K562 (cell line): ENCODE results near the gene DLX2. TPM values are rescaled to one million over a fixed set of nuclear protein-coding genes. Genes with fewer than 3 reads are reported as not detected.
A peak's percentile ranks its signal among the peaks of the same experiment; 100 is the strongest.

Experiments
- ATF1 ChIP-seq, 2 experiments: fragments of 450-650 bp in 1 of 2; IDR thresholded peaks; 2 replicates each; pipeline ENCODE4 v1.6.1; 2016; ENCODE audit warnings: missing compliant biosample characterization in 1 of 2, missing genetic modification characterization in 1 of 2
- BRCA1 ChIP-seq, 2 experiments: fragments of 450-650 bp in 1 of 2; sonication (generic) in 1 of 2; formaldehyde crosslinking in 1 of 2; IDR thresholded peaks; 2 replicates each; pipeline versions ENCODE4 v1.5.0 to v1.6.1; 2017 to 2020; ENCODE audit warnings: mild to moderate bottlenecking in 1 of 2, missing genetic modification reagents in 1 of 2
- BRD9 ChIP-seq: fragments of 450-650 bp; IDR thresholded peaks from 2 replicates; pipeline ENCODE4 v1.6.1; 2018; ENCODE audit warnings: low read depth; ENCODE audit not compliant: partially characterized antibody
- CGGBP1 ChIP-seq: fragments of 250-450 bp; sonication (Bioruptor Pico); IDR thresholded peaks from 2 replicates; pipeline ENCODE4 v1.9.0; 2021; ENCODE audit warnings: mild to moderate bottlenecking
- FOXP1 ChIP-seq: sonication (generic); formaldehyde crosslinking; IDR thresholded peaks from 2 replicates; pipeline ENCODE4 v1.8.0; 2022; ENCODE audit warnings: mild to moderate bottlenecking, missing genetic modification reagents
- HCFC1 ChIP-seq: IDR thresholded peaks from 2 replicates; pipeline ENCODE4 v1.6.1; 2012; ENCODE audit warnings: low read depth, low read length, improper control_type of control experiment
- NR4A1 ChIP-seq, 2 experiments: fragments of 250-450 bp in 1 of 2; fragments of 450-650 bp in 1 of 2; sonication (Bioruptor Pico) in 1 of 2; IDR thresholded peaks; 2 replicates each; pipeline versions ENCODE4 v1.4.0 to v1.6.1; 2016 to 2020; ENCODE audit warnings: mild to moderate bottlenecking in 2 of 2, missing compliant biosample characterization in 1 of 2, missing genetic modification characterization in 1 of 2, moderate library complexity in 1 of 2
- PHF20 ChIP-seq: fragments of 450-650 bp; IDR thresholded peaks from 2 replicates; pipeline ENCODE4 v1.6.1; 2018; ENCODE audit not compliant: partially characterized antibody
- TSC22D4 ChIP-seq: fragments of 450-650 bp; IDR thresholded peaks from 2 replicates; pipeline ENCODE4 v1.6.1; 2016; ENCODE audit warnings: missing genetic modification characterization, missing biosample characterization, control low read depth
- ZBTB9 ChIP-seq: fragments of 450-650 bp; formaldehyde crosslinking; IDR thresholded peaks from 2 replicates; pipeline ENCODE4 v1.4.0; 2020; ENCODE audit warnings: mild to moderate bottlenecking, moderate library complexity
- ZFP1 ChIP-seq: fragments of 450-650 bp; formaldehyde crosslinking; IDR thresholded peaks from 2 replicates; pipeline ENCODE4 v1.4.0; 2020; ENCODE audit warnings: mild to moderate bottlenecking, mixed read lengths
- ZNF512 ChIP-seq: IDR thresholded peaks from 2 replicates; pipeline ENCODE4 v1.6.1; 2016; ENCODE audit warnings: missing genetic modification characterization, missing compliant biosample characterization
- polyA plus RNA-seq, 8 experiments: library from polyadenylated mRNA; depleted of rRNA in 4 of 8; stranded (reverse) in 5 of 8; unstranded in 3 of 8; fragments of >200 nt; fragmentation: Nextera tagmentation in 2 of 8; fragmentation: Illumina TruSeq in 1 of 8; extraction: Ambion mirVana in 2 of 8; extraction: Trizol in 1 of 8; gene quantifications; 2 replicates each; pipeline versions ENCODE4 v1.2.1 to v1.2.3, GENCODE V29; 2011 to 2014; ENCODE audit warnings: inconsistent platforms in 1 of 8, missing spikeins in 1 of 8
- total RNA-seq, 7 experiments: library from RNA; depleted of rRNA in 6 of 7; stranded (reverse); fragments of >200 nt in 6 of 7; fragmentation: Illumina TruSeq in 2 of 7; extraction: Trizol in 2 of 7; gene quantifications; 2 replicates each; pipeline versions ENCODE4 v1.2.1 to v1.2.3, GENCODE V29; 2011 to 2021; ENCODE audit warnings: low replicate concordance in 1 of 7
- TF ChIP-seq, protein P1 (sequence below): fragments of 450-650 bp; IDR thresholded peaks from 2 replicates; pipeline ENCODE4 v1.6.1; 2016; ENCODE audit warnings: low read depth
- TF ChIP-seq, protein P2 (sequence below): IDR thresholded peaks from 3 replicates; pipeline ENCODE4 v1.6.1; 2011; ENCODE audit warnings: borderline replicate concordance, mild to moderate bottlenecking; ENCODE audit not compliant: insufficient read length, insufficient read depth

DLX2 gene
- total and polyA plus RNA-seq, 9 of the 15 experiments (the other 6 are each of a cell fraction or from before 2014, with no cell fraction given), result 0.14 to 4.3 (median 0.86) TPM

DNA sequence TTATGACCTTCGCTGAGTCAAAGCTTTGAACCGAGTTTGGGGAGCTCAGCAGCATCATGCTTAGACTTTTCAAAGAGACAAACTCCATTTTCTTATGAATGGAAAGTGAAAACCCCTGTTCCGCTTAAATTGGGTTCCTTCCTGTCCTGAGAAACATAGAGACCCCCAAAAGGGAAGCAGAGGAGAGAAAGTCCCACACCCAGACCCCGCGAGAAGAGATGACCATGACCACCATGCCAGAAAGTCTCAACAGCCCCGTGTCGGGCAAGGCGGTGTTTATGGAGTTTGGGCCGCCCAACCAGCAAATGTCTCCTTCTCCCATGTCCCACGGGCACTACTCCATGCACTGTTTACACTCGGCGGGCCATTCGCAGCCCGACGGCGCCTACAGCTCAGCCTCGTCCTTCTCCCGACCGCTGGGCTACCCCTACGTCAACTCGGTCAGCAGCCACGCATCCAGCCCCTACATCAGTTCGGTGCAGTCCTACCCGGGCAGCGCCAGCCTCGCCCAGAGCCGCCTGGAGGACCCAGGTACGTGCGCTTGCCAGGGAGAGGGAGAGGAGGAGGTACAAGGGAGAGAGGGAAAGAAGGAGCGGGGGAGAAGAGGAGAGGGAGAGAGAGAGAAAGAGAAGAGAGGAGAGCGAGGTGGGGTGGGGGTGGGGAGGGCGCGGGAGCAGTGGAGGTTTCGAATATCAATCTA is 17.1 kb downstream of the DLX2 start, which contains the start of gene DLX1 (continued):
- TF ChIP-seq, protein P1, sequence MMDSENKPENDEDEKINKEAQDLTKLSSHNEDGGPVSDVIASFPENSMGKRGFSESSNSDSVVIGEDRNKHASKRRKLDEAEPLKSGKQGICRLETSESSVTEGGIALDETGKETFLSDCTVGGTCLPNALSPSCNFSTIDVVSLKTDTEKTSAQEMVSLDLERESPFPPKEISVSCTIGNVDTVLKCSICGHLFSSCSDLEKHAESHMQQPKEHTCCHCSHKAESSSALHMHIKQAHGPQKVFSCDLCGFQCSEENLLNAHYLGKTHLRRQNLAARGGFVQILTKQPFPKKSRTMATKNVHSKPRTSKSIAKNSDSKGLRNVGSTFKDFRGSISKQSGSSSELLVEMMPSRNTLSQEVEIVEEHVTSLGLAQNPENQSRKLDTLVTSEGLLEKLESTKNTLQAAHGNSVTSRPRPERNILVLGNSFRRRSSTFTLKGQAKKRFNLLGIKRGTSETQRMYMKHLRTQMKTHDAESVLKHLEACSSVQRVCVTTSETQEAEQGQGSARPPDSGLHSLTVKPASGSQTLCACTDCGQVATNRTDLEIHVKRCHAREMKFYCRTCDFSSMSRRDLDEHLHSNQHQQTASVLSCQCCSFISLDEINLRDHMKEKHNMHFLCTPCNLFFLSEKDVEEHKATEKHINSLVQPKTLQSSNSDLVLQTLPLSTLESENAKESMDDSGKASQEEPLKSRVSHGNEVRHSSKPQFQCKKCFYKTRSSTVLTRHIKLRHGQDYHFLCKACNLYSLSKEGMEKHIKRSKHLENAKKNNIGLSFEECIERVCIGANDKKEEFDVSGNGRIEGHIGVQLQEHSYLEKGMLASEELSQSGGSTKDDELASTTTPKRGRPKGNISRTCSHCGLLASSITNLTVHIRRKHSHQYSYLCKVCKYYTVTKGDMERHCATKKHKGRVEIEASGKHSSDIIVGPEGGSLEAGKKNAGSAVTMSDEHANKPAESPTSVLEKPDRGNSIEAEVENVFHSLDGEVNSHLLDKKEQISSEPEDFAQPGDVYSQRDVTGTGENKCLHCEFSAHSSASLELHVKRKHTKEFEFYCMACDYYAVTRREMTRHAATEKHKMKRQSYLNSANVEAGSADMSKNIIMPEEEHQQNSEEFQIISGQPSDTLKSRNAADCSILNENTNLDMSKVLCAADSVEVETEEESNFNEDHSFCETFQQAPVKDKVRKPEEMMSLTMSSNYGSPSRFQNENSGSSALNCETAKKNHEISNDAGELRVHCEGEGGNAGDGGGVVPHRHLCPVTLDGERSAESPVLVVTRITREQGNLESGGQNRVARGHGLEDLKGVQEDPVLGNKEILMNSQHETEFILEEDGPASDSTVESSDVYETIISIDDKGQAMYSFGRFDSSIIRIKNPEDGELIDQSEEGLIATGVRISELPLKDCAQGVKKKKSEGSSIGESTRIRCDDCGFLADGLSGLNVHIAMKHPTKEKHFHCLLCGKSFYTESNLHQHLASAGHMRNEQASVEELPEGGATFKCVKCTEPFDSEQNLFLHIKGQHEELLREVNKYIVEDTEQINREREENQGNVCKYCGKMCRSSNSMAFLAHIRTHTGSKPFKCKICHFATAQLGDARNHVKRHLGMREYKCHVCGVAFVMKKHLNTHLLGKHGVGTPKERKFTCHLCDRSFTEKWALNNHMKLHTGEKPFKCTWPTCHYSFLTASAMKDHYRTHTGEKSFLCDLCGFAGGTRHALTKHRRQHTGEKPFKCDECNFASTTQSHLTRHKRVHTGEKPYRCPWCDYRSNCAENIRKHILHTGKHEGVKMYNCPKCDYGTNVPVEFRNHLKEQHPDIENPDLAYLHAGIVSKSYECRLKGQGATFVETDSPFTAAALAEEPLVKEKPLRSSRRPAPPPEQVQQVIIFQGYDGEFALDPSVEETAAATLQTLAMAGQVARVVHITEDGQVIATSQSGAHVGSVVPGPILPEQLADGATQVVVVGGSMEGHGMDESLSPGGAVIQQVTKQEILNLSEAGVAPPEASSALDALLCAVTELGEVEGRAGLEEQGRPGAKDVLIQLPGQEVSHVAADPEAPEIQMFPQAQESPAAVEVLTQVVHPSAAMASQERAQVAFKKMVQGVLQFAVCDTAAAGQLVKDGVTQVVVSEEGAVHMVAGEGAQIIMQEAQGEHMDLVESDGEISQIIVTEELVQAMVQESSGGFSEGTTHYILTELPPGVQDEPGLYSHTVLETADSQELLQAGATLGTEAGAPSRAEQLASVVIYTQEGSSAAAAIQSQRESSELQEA, result no peak
- TF ChIP-seq FOXP1 (CRISPR knock-in tag) (0 out of 2 replicates have a peak, but pooled peaks have one; percentile 16), ATF1 (CRISPR knock-in tag; IDR thresholded peaks at IDR 0.05) (no peak), ATF1 (tag; IDR thresholded peaks at IDR 0.05) (0 out of 2 replicates have a peak, but pooled peaks have one; percentile 46), BRD9 (no peak), PHF20 (peak; percentile 66), BRCA1 (IDR thresholded peaks at IDR 0.05) (no peak), BRCA1 (CRISPR knock-in tag; IDR thresholded peaks at IDR 0.05) (no peak), TSC22D4 (tag) (no peak), ZNF512 (peak; percentile 42; the same call in 1 of the 2 replicates), ZFP1 (CRISPR knock-in tag) (no peak), HCFC1 (no peak), NR4A1 (CRISPR knock-in tag; IDR thresholded peaks at IDR 0.05) (no peak), NR4A1 (tag; IDR thresholded peaks at IDR 0.05) (no peak), CGGBP1 (CRISPR knock-in tag) (no peak), ZBTB9 (CRISPR knock-in tag) (no peak)
- TF ChIP-seq, protein P2, sequence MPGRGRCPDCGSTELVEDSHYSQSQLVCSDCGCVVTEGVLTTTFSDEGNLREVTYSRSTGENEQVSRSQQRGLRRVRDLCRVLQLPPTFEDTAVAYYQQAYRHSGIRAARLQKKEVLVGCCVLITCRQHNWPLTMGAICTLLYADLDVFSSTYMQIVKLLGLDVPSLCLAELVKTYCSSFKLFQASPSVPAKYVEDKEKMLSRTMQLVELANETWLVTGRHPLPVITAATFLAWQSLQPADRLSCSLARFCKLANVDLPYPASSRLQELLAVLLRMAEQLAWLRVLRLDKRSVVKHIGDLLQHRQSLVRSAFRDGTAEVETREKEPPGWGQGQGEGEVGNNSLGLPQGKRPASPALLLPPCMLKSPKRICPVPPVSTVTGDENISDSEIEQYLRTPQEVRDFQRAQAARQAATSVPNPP, result no peak
